ENCODE results near the gene NT5C2. TPM values are rescaled to one million over a fixed set of nuclear protein-coding genes. Genes with fewer than 3 reads are reported as not detected.
"Not testable (repeated sequence)": the region's sequence is repeated elsewhere in the genome, so short reads cannot be mapped to it uniquely, and the experiment has no call there.

NT5C2 gene
- total RNA-seq, 2 experiments from 2014 or later = 46.4 to 46.5 TPM

GRCh38 chr10:103198648-103199047 lies 5.6 kb upstream of the NT5C2 start:
- H3K9me3 Mint-ChIP-seq (ENCODE audit: low read depth) = no peaks in the 10 kb centered on the region
- no peak overlapping the region for H3K4me3 Mint-ChIP-seq
- CTCF ChIA-PET = no interaction called here
- POLR2A ChIA-PET = no interaction called here
- H3K27ac Mint-ChIP-seq = no peak overlapping the region
- ATAC-seq = no peak
- peaks cover 21% of the 10 kb centered on the region for H3K4me1 Mint-ChIP-seq
- intact Hi-C loops (cut with DNase I, micrococcal nuclease) = no loop called here
- no peaks in the 10 kb centered on the region for H3K36me3 Mint-ChIP-seq (ENCODE audit: low read depth)
- H3K27me3 Mint-ChIP-seq = no peaks in the 10 kb centered on the region
- DNase-seq = no peak

DNA sequence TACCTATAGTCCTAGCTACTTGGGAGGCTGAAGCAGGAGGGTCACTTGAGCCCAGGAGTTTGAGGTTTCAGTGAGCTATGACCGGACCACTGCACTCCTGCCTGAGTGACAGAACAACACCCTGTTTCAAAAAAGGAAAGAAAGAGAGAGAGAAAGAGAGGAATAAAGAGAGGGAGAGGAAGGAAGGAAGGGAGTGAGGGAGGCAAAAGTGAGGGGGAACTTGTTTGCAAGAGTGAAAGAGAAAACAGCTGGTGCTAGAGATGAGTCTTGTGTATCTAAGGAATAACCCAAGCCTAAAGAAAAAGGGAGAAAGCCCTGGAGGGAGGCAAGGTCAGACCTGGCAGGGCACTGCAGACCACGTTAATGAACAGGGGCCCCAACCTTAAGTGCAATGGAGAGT lies 4.8 kb upstream of the NT5C2 start:
- intact Hi-C loops (cut with DNase I, micrococcal nuclease) = no loop called here
- ATAC-seq = no peak
- Mint-ChIP-seq H3K27ac (peak overlapping the region; percentile 7), H3K27me3 (no peaks in the 10 kb centered on the region), H3K4me3 (no peak overlapping the region), H3K4me1 (peaks cover 24% of the 10 kb centered on the region), H3K9me3 (ENCODE audit: low read depth) (no peaks in the 10 kb centered on the region), H3K36me3 (ENCODE audit: low read depth) (no peaks in the 10 kb centered on the region)
- ChIA-PET CTCF (interaction anchor here (0.5 to 1.5 kb wide), 3 partner anchors 46 to 810 kb away, joined by 3 to 6 read pairs (median 6); partner anchors contain the start of gene CNNM2), POLR2A (no interaction called here)
- no peak for DNase-seq

GRCh38 chr10:103197174-103197573 lies 4.1 kb upstream of the NT5C2 start:
- ChIA-PET POLR2A (no interaction called here), CTCF (interaction anchor here (0.5 to 1.5 kb wide), 5 partner anchors 47 to 811 kb away, joined by 3 to 6 read pairs (median 4); partner anchors contain the start of gene CNNM2)
- DNase-seq (peak; percentile 60), ATAC-seq (peak; percentile 65)
- Mint-ChIP-seq H3K4me3 (no peak overlapping the region), H3K4me1 (peaks cover 24% of the 10 kb centered on the region), H3K9me3 (ENCODE audit: low read depth) (no peaks in the 10 kb centered on the region), H3K36me3 (ENCODE audit: low read depth) (no peaks in the 10 kb centered on the region), H3K27ac (peak overlapping the region; percentile 76), H3K27me3 (no peaks in the 10 kb centered on the region)
- intact Hi-C loops (cut with DNase I, micrococcal nuclease) = no loop called here

GRCh38 chr10:103196516-103196915 lies 3.4 kb upstream of the NT5C2 start:
- Mint-ChIP-seq H3K9me3 (ENCODE audit: low read depth) (no peaks in the 10 kb centered on the region), H3K36me3 (ENCODE audit: low read depth) (peaks cover 4% of the 10 kb centered on the region), H3K27ac (no peak overlapping the region), H3K27me3 (no peaks in the 10 kb centered on the region), H3K4me1 (peaks cover 30% of the 10 kb centered on the region), H3K4me3 (no peak overlapping the region)
- DNase-seq = no peak
- intact Hi-C loops (cut with DNase I, micrococcal nuclease) = no loop called here
- POLR2A ChIA-PET = no interaction called here
- CTCF ChIA-PET = interaction anchor here (0.8 to 1.5 kb wide), 3 partner anchors 48 to 279 kb away, joined by 4 to 6 read pairs (median 6); partner anchors contain the start of gene CNNM2
- no peak for ATAC-seq

DNA sequence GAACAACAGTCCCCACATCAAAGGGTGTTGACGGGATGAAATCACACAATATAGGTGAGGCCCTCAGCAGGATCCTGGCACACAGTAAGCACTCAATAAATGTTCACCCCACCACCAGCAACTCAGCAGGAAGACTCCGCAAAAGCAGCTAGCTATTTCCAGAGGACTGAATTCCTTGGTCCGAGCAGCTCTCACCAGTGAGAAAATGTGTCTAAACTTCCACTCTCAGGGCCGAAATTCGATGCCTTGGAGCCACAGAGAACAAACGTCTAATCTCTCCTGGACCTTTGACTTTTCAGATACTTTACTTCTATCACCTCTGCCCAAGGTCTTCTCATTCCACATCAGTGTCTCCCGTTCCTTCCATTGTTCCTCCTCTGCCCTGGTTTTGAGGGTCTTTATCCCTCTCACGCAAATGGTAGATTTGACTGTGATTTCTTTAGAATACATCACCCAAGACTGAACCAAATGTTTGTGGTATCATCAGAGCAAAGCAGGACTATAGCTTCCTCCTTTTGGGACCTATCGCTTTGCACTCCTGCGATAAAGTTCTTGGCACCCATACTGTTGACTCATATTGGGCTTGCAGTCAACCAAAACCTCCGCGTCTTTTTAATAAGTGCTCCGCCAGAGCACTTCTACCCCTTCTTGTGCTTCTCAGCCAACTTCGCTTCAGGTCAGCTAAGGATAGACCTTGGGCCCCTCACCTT lies 903 bp upstream of the NT5C2 start:
- ChIA-PET CTCF (no interaction called here), POLR2A (interaction anchor here (0.6 to 1.0 kb wide), 3 partner anchors 18 to 84 kb away, joined by 3 to 7 read pairs (median 3); no protein-coding TSS in a partner anchor)
- Mint-ChIP-seq H3K4me3 (peak overlapping the region; percentile 95), H3K27me3 (no peaks in the 10 kb centered on the region), H3K27ac (no peak overlapping the region), H3K4me1 (peaks cover 45% of the 10 kb centered on the region), H3K36me3 (ENCODE audit: low read depth) (peaks cover 8% of the 10 kb centered on the region), H3K9me3 (ENCODE audit: low read depth) (no peaks in the 10 kb centered on the region)
- ATAC-seq (no peak), DNase-seq (no peak)
- intact Hi-C loops (cut with DNase I, micrococcal nuclease) = loop anchor here (1.0 to 5.0 kb wide), 8 partner anchors 51 to 691 kb away; partner anchors contain the start of genes ACTR1A (in 1 of the 2), BORCS7 (in 1 of the 2), CNNM2 (in 1 of the 2) and PCGF6 (in 1 of the 2)

DNA sequence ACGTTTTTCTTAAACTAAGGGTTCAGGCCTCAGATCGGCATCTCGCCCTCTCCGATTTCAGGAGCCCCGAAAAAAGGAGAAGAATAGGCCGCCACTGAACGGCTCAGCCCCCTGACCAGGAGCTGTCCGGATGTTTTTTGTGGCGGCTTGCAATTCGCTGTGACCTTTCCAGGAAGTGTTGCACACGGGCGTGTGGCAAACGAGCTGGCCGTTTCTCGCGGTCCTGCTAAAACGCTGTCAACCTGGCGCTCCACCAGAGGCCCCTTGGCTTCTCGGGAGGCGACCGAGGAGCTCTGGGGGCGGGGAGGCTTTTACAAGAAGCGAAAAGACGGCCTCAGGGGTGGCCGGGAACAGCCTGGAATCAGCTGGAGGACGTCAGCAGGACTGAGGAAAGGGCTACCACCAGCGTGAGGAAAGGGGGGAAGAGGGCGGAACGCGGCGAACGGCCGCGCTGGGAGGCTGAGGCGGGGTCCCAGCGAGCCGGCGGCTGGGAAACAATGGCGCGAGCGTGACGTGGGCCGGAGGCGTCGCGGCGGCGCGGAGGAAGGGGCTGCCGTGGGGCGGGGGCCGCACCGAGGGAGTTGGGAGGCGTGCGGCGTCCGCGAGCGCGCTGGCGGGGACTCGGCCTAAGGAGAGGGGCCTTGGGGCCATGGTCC lies 493 bp downstream of the NT5C2 start:
- CTCF ChIA-PET = interaction anchor here (0.6 to 2.2 kb wide), 6 partner anchors 9 to 580 kb away, joined by 3 to 9 read pairs (median 4); partner anchors contain the start of genes ARL3 and SFXN2

DNA sequence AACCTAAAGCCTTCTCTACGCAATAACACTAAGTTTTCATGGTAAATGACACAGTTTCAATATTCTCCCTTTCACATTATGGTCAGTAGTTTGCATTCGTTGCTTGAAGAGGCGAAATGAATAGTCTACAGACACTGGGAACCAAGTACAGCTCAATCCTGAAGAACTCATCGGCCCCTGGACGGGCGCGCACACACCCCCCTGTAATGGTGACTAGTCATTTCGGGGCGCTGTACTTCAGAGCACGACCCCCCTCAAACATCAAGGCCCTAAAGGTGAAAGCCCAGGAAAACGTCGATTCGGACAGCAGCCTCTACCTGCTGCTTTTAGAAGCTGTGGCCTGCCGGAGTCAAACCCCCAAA lies 1.0 kb downstream of the NT5C2 start:
- H3K4me3 Mint-ChIP-seq = peak overlapping the region; percentile 95
- intact Hi-C loops (cut with DNase I, micrococcal nuclease) = loop anchor here (1.0 to 5.0 kb wide), 8 partner anchors 53 to 689 kb away; partner anchors contain the start of genes CNNM2 (in 2 of the 2), ACTR1A (in 1 of the 2), PCGF6 (in 1 of the 2) and RPEL1 (in 1 of the 2)
- DNase-seq = no peak
- H3K9me3 Mint-ChIP-seq (ENCODE audit: low read depth) = no peaks in the 10 kb centered on the region
- H3K27me3 Mint-ChIP-seq = no peaks in the 10 kb centered on the region
- H3K36me3 Mint-ChIP-seq (ENCODE audit: low read depth) = peaks cover 12% of the 10 kb centered on the region
- H3K27ac Mint-ChIP-seq = peak overlapping the region; percentile 99
- peaks cover 39% of the 10 kb centered on the region for H3K4me1 Mint-ChIP-seq
- POLR2A ChIA-PET = interaction anchor here (0.7 to 1.7 kb wide), 5 partner anchors 12 to 280 kb away, joined by 3 to 6 read pairs (median 4); partner anchors contain the start of genes INA and PCGF6
- CTCF ChIA-PET = interaction anchor here (0.5 to 2.2 kb wide), 7 partner anchors 9 to 580 kb away, joined by 3 to 9 read pairs (median 3); partner anchors contain the start of genes ARL3 and SFXN2
- peak; percentile 31 for ATAC-seq

More for the DNA sequence above, 493 bp downstream of the NT5C2 start:
- H3K27ac Mint-ChIP-seq = peak overlapping the region; percentile 99
- peak overlapping the region; percentile 95 for H3K4me3 Mint-ChIP-seq
- peak; percentile 81 for DNase-seq
- POLR2A ChIA-PET = interaction anchor here (0.6 to 1.7 kb wide), 8 partner anchors 13 to 718 kb away, joined by 3 to 6 read pairs (median 4); partner anchors contain the start of gene INA
- peaks cover 12% of the 10 kb centered on the region for H3K36me3 Mint-ChIP-seq (ENCODE audit: low read depth)
- peak; percentile 50 for ATAC-seq
- no peaks in the 10 kb centered on the region for H3K27me3 Mint-ChIP-seq
- peaks cover 44% of the 10 kb centered on the region for H3K4me1 Mint-ChIP-seq
- H3K9me3 Mint-ChIP-seq (ENCODE audit: low read depth) = no peaks in the 10 kb centered on the region
- intact Hi-C loops (cut with DNase I, micrococcal nuclease) = loop anchor here (1.0 to 5.0 kb wide), 10 partner anchors 52 to 690 kb away; partner anchors contain the start of genes CNNM2 (in 2 of the 2), ACTR1A (in 1 of the 2), BORCS7 (in 1 of the 2) and PCGF6 (in 1 of the 2)

- ATAC-seq; H3K27ac Mint-ChIP-seq; DNase-seq; H3K9me3 Mint-ChIP-seq (ENCODE audit: low read depth); H3K27me3 Mint-ChIP-seq: not testable (repeated sequence)
- CTCF ChIA-PET = interaction anchor here (0.5 to 2.2 kb wide), 2 partner anchors 8 to 36 kb away, joined by 3 to 9 read pairs; no protein-coding TSS in a partner anchor
- peaks cover 38% of the 10 kb centered on the region for H3K4me1 Mint-ChIP-seq
- POLR2A ChIA-PET = interaction anchor here (0.6 to 1.7 kb wide), 4 partner anchors 11 to 160 kb away, joined by 3 to 8 read pairs (median 4); partner anchors contain the start of gene PCGF6
- intact Hi-C loops (cut with DNase I, micrococcal nuclease) = loop anchor here (5.0 kb wide), 2 partner anchors 79 to 274 kb away; partner anchors contain the start of gene CNNM2 (in 1 of the 2)
- peak overlapping the region; percentile 95 for H3K4me3 Mint-ChIP-seq
- peaks cover 12% of the 10 kb centered on the region for H3K36me3 Mint-ChIP-seq (ENCODE audit: low read depth)
Observed at GRCh38 chr10:103191198-103191597, 1.9 kb downstream of the NT5C2 start.

GRCh38 chr10:103188853-103189252 lies 4.2 kb downstream of the NT5C2 start:
- no peak overlapping the region for H3K27ac Mint-ChIP-seq
- H3K4me3 Mint-ChIP-seq = no peak overlapping the region
- intact Hi-C loops (cut with DNase I, micrococcal nuclease) = no loop called here
- H3K4me1 Mint-ChIP-seq = peaks cover 58% of the 10 kb centered on the region
- H3K9me3 Mint-ChIP-seq (ENCODE audit: low read depth) = no peaks in the 10 kb centered on the region
- no peaks in the 10 kb centered on the region for H3K27me3 Mint-ChIP-seq
- DNase-seq (no peak), ATAC-seq (no peak)
- POLR2A ChIA-PET = no interaction called here
- peaks cover 14% of the 10 kb centered on the region for H3K36me3 Mint-ChIP-seq (ENCODE audit: low read depth)
- CTCF ChIA-PET = interaction anchor here (0.7 to 1.1 kb wide), 2 partner anchors 56 to 570 kb away, joined by 3 to 5 read pairs; no protein-coding TSS in a partner anchor

DNA sequence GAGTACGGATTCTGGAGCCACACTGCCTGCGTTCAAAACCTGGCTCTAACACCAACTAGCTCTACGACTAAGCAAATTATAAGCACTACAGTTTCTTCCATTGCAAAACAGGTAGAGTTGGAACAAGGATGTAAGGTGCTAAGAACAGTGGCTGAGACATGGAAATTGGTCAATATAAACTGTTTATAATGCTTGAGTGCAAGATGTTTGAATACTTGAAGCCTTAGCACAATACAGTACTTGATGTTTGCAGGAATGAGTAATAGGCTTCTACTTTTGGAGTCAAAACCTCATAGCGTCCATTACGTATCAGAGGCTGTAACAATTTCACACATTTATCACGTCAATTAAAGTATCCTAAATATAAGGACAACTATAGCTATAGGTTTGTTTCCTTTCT lies 6.9 kb downstream of the NT5C2 start:
- ChIA-PET POLR2A (no interaction called here), CTCF (interaction anchor here (0.7 to 1.2 kb wide), 2 partner anchors 32 to 56 kb away, joined by 4 read pairs; no protein-coding TSS in a partner anchor)
- intact Hi-C loops (cut with DNase I, micrococcal nuclease) = no loop called here
- DNase-seq = no peak
- Mint-ChIP-seq H3K9me3 (ENCODE audit: low read depth) (no peaks in the 10 kb centered on the region), H3K27ac (no peak overlapping the region), H3K36me3 (ENCODE audit: low read depth) (peaks cover 12% of the 10 kb centered on the region), H3K4me1 (peaks cover 62% of the 10 kb centered on the region), H3K4me3 (no peak overlapping the region), H3K27me3 (no peaks in the 10 kb centered on the region)
- ATAC-seq = peak; percentile 39

GRCh38 chr10:103184615-103185014 lies 8.5 kb downstream of the NT5C2 start:
- no peak overlapping the region for H3K27ac Mint-ChIP-seq
- intact Hi-C loops (cut with DNase I, micrococcal nuclease) = no loop called here
- no peak overlapping the region for H3K4me3 Mint-ChIP-seq
- no peaks in the 10 kb centered on the region for H3K9me3 Mint-ChIP-seq (ENCODE audit: low read depth)
- DNase-seq = no peak
- H3K4me1 Mint-ChIP-seq = peaks cover 54% of the 10 kb centered on the region
- ChIA-PET CTCF (interaction anchor here (1.2 to 1.3 kb wide), 2 partner anchors 65 to 271 kb away, joined by 3 read pairs; no protein-coding TSS in a partner anchor), POLR2A (no interaction called here)
- H3K27me3 Mint-ChIP-seq = no peaks in the 10 kb centered on the region
- no peak for ATAC-seq
- H3K36me3 Mint-ChIP-seq (ENCODE audit: low read depth) = peaks cover 17% of the 10 kb centered on the region
